Measurements from ENCODE around the gene KREMEN1. TPM values are rescaled to one million over a fixed set of nuclear protein-coding genes. Genes with fewer than 3 reads are reported as not detected.

The KREMEN1 gene
- total and polyA plus RNA-seq, 2 experiments from 2014 or later: 7.5 to 10.5 TPM

DNA sequence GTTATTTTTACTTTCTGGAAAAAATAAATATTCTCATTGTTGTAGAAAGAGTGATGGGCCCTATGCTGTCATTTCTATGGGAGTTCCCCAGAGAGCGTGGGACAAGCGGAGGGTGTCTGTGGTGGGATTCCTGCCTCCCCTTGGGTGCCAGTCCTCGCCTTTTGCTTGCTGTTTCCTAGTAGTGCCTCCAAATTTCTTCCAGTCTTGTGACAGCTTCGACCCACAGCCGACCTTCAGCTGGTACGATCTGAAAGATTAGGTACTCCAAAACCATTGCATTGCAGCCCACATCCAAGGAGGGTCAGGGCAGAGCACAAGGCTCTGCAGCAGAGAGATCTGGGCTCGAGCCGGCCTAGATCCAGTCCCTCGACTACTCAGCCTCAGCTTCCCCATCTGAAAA is 73.9 kb downstream of the KREMEN1 start:
- Histone ChIP-seq H3K79me2 (no peaks in the 10 kb centered on the region), H2AFZ (no peak overlapping the region), H3K27ac (no peak overlapping the region), H4K20me1 (ENCODE audit: insufficient read depth, poor library complexity, severe bottlenecking) (no peaks in the 10 kb centered on the region), H3K4me2 (no peak overlapping the region), H3K9me2 (replicated peaks; ENCODE audit: insufficient read depth) (no peaks in the 10 kb centered on the region), H3K4me3 (no peak overlapping the region), H3K36me3 (replicated peaks; ENCODE audit: insufficient read depth, low read depth) (no peaks in the 10 kb centered on the region), H3K9me3 (ENCODE audit: low read depth) (no peaks in the 10 kb centered on the region), H3K4me1 (ENCODE audit: insufficient read depth) (no peaks in the 10 kb centered on the region), H3K27me3 (no peaks in the 10 kb centered on the region)
- 82% methylated on average over 9 of the region's 9 CpGs for WGBS (ENCODE audit: low lambda C conversion rate, missing lambda C conversion rate)
- TF ChIP-seq EZH2 (IDR thresholded peaks at IDR 0.05; ENCODE audit: borderline replicate concordance) (no peak), EZH2phosphoT487 (IDR thresholded peaks at IDR 0.05; ENCODE audit: low read depth, severe bottlenecking, unreplicated experiment) (no peak)
- TF ChIP-seq, protein P1, sequence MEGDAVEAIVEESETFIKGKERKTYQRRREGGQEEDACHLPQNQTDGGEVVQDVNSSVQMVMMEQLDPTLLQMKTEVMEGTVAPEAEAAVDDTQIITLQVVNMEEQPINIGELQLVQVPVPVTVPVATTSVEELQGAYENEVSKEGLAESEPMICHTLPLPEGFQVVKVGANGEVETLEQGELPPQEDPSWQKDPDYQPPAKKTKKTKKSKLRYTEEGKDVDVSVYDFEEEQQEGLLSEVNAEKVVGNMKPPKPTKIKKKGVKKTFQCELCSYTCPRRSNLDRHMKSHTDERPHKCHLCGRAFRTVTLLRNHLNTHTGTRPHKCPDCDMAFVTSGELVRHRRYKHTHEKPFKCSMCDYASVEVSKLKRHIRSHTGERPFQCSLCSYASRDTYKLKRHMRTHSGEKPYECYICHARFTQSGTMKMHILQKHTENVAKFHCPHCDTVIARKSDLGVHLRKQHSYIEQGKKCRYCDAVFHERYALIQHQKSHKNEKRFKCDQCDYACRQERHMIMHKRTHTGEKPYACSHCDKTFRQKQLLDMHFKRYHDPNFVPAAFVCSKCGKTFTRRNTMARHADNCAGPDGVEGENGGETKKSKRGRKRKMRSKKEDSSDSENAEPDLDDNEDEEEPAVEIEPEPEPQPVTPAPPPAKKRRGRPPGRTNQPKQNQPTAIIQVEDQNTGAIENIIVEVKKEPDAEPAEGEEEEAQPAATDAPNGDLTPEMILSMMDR (IDR thresholded peaks at IDR 0.05; ENCODE audit: poor library complexity): no peak
- DNase-seq (ENCODE audit: low spot score): no peak

DNA sequence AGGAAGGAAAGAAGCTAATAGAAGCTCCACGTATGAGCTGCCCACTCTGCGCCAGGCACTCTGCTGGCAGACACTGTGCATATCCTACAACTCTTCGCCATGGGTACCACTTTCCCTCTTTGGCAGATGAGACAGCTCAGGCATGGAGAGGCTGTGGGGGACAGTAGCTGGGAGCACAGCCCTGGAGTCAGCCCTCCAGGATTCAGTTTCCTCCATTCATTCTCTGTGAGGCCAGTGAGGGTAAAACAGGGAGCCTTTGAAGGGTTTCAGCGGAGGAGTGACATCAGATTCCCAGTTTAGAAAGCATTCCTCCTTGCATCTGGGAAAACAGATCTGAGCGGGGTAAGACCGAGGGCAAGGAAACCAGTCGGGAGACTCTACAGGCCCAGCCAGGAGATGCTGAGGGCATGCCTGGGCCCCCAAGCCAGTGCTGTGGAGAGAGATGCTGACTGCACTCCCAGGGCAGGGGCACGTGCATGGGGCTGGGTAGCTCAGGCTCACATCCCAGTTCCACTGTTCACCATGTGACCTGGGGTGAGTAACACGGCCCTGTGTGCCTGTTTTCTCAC is 74.6 kb downstream of the KREMEN1 start:
- H2AFZ ChIP-seq: no peak overlapping the region
- no peaks in the 10 kb centered on the region for H3K4me1 ChIP-seq (ENCODE audit: insufficient read depth)
- H3K9me2 ChIP-seq (replicated peaks; ENCODE audit: insufficient read depth): no peaks in the 10 kb centered on the region
- H3K4me2 ChIP-seq: no peak overlapping the region
- no peaks in the 10 kb centered on the region for H3K9me3 ChIP-seq (ENCODE audit: low read depth)
- no peaks in the 10 kb centered on the region for H3K27me3 ChIP-seq
- H3K4me3 ChIP-seq: no peak overlapping the region
- no peaks in the 10 kb centered on the region for H4K20me1 ChIP-seq (ENCODE audit: insufficient read depth, poor library complexity, severe bottlenecking)
- no peaks in the 10 kb centered on the region for H3K79me2 ChIP-seq
- no peak overlapping the region for H3K27ac ChIP-seq
- WGBS (ENCODE audit: low lambda C conversion rate, missing lambda C conversion rate): 88% methylated on average over 9 of the region's 9 CpGs
- no peak for DNase-seq (ENCODE audit: low spot score)
- H3K36me3 ChIP-seq (replicated peaks; ENCODE audit: insufficient read depth, low read depth): no peaks in the 10 kb centered on the region
- no peak for TF ChIP-seq EZH2phosphoT487 (IDR thresholded peaks at IDR 0.05; ENCODE audit: low read depth, severe bottlenecking, unreplicated experiment)
- TF ChIP-seq EZH2 (IDR thresholded peaks at IDR 0.05; ENCODE audit: borderline replicate concordance): no peak
- TF ChIP-seq, protein P1 (IDR thresholded peaks at IDR 0.05; ENCODE audit: poor library complexity): no peak

DNA sequence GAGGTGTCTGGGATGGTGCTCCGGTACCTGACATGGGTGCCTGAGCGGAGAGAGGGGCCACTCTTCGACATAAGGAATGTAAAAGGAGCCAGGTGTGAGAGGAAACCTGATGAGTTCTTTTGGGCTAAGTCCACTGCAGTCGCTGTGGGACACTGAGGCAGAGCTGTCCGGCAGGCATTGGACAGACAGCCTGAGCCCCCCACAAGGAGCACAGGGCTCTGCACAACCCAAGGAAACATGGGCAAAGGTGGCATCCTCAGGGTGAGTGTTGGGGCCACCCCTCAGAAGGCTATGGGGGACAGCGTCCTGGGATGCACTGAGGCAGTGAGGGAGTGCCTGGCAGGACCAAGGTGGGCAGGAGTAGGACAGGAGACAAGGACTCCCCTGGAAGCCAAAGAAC is 75.2 kb downstream of the KREMEN1 start:
- no peaks in the 10 kb centered on the region for H3K36me3 ChIP-seq (replicated peaks; ENCODE audit: insufficient read depth, low read depth)
- H4K20me1 ChIP-seq (ENCODE audit: insufficient read depth, poor library complexity, severe bottlenecking): no peaks in the 10 kb centered on the region
- WGBS (ENCODE audit: low lambda C conversion rate, missing lambda C conversion rate): 96% methylated on average over 6 of the region's 6 CpGs
- no peak overlapping the region for H3K4me3 ChIP-seq
- TF ChIP-seq, protein P1 (IDR thresholded peaks at IDR 0.05; ENCODE audit: poor library complexity): no peak
- TF ChIP-seq EZH2 (IDR thresholded peaks at IDR 0.05; ENCODE audit: borderline replicate concordance): no peak
- no peak for TF ChIP-seq EZH2phosphoT487 (IDR thresholded peaks at IDR 0.05; ENCODE audit: low read depth, severe bottlenecking, unreplicated experiment)
- H3K79me2 ChIP-seq: no peaks in the 10 kb centered on the region
- H3K9me2 ChIP-seq (replicated peaks; ENCODE audit: insufficient read depth): no peaks in the 10 kb centered on the region
- H2AFZ ChIP-seq: no peak overlapping the region
- no peaks in the 10 kb centered on the region for H3K27me3 ChIP-seq
- no peaks in the 10 kb centered on the region for H3K4me1 ChIP-seq (ENCODE audit: insufficient read depth)
- DNase-seq (ENCODE audit: low spot score): no peak
- no peak overlapping the region for H3K27ac ChIP-seq
- no peaks in the 10 kb centered on the region for H3K9me3 ChIP-seq (ENCODE audit: low read depth)
- no peak overlapping the region for H3K4me2 ChIP-seq
